K562 (cell line): Measurements from ENCODE around the gene FYB1. TPM values are rescaled to one million over a fixed set of nuclear protein-coding genes. Genes with fewer than 3 reads are reported as not detected.
A peak's percentile ranks its signal among the peaks of the same experiment; 100 is the strongest.

ENCODE experiments used
- ADNP ChIP-seq: fragments of 200-800 bp; sonication (Bioruptor generic); IDR thresholded peaks from 2 replicates; pipeline ENCODE4 v1.6.1; 2016; ENCODE audit warnings: missing genetic modification characterization, missing compliant biosample characterization
- ARID2 ChIP-seq: fragments of 450-650 bp; IDR thresholded peaks from 2 replicates; pipeline ENCODE4 v1.6.1; 2017; ENCODE audit warnings: antibody characterized with exemption, mild to moderate bottlenecking
- CBX2 ChIP-seq: fragments of 200-600 bp; sonication (generic); IDR thresholded peaks from one replicate; pipeline ENCODE4 v1.6.1; 2012; ENCODE audit warnings: mild to moderate bottlenecking, low read length, inconsistent platforms; ENCODE audit not compliant: insufficient read depth, poor library complexity, severe bottlenecking
- EGR1 ChIP-seq: fragments of 450-650 bp; conservative IDR thresholded peaks from 2 replicates; pipeline ENCODE4 v1.6.1; 2017; ENCODE audit warnings: mild to moderate bottlenecking
- ELK3 ChIP-seq: fragments of 450-650 bp; formaldehyde crosslinking; IDR thresholded peaks from 2 replicates; pipeline ENCODE4 v1.4.0; 2020; ENCODE audit warnings: mild to moderate bottlenecking
- ETV1 ChIP-seq: fragments of 450-650 bp; conservative IDR thresholded peaks from 2 replicates; pipeline ENCODE4 v1.6.1; 2016; ENCODE audit warnings: missing genetic modification characterization, control low read depth, low read depth, missing compliant biosample characterization
- HNRNPUL1 ChIP-seq: fragments of 200-400 bp; formaldehyde crosslinking; IDR thresholded peaks from 2 replicates; pipeline ENCODE4 v1.6.1; 2017; ENCODE audit warnings: low read length
- MAFG ChIP-seq: fragments of 450-650 bp; conservative IDR thresholded peaks from 2 replicates; pipeline ENCODE4 v1.6.1; 2016; ENCODE audit warnings: missing genetic modification characterization, missing compliant biosample characterization
- MCM2 ChIP-seq: fragments of 450-650 bp; IDR thresholded peaks from 2 replicates; pipeline ENCODE4 v1.6.1; 2017; ENCODE audit warnings: low read depth, mild to moderate bottlenecking
- MTA2 ChIP-seq: fragments of 450-650 bp; IDR thresholded peaks from 2 replicates; pipeline ENCODE4 v1.6.1; 2016; ENCODE audit warnings: low read depth
- MYNN ChIP-seq, 2 experiments: sonication (generic); formaldehyde crosslinking in 1 of 2; IDR thresholded peaks; 2 replicates each; pipeline versions ENCODE4 v1.5.0 to v1.6.1; 2016 to 2020; ENCODE audit warnings: antibody characterized with exemption in 1 of 2, missing genetic modification reagents in 1 of 2
- PHB ChIP-seq: fragments of 250-450 bp; sonication (Bioruptor Pico); IDR thresholded peaks from 2 replicates; pipeline ENCODE4 v1.5.0; 2021
- POLR2B ChIP-seq: fragments of 450-650 bp; IDR thresholded peaks from 2 replicates; pipeline ENCODE4 v1.6.1; 2018; ENCODE audit warnings: low read depth; ENCODE audit not compliant: partially characterized antibody
- PTRF ChIP-seq: fragments of 450-650 bp; IDR thresholded peaks from 2 replicates; pipeline ENCODE4 v1.6.1; 2016; ENCODE audit warnings: mild to moderate bottlenecking, missing genetic modification characterization, missing compliant biosample characterization
- RBM34 ChIP-seq: fragments of 200-400 bp; formaldehyde crosslinking; IDR thresholded peaks from 2 replicates; pipeline ENCODE4 v1.6.1; 2018; ENCODE audit warnings: low read length, borderline replicate concordance; ENCODE audit not compliant: insufficient read depth
- RCOR1 ChIP-seq, 2 experiments: IDR thresholded peaks; 2 replicates each; pipeline ENCODE4 v1.6.1; 2012; ENCODE audit warnings: low read depth in 2 of 2, low read length in 2 of 2, borderline replicate concordance in 1 of 2, improper control_type of control experiment in 1 of 2
- SAFB ChIP-seq: fragments of 200-400 bp; formaldehyde crosslinking; IDR thresholded peaks from 2 replicates; pipeline ENCODE4 v1.6.1; 2017; ENCODE audit warnings: low read depth, low read length, borderline replicate concordance
- TBP ChIP-seq: optimal IDR thresholded peaks from 2 replicates; pipeline ENCODE3; 2011; ENCODE audit warnings: low read depth, low read length, improper control_type of control experiment
- U2AF1 ChIP-seq: fragments of 200-400 bp; formaldehyde crosslinking; optimal IDR thresholded peaks from 2 replicates; pipeline ENCODE3; 2017; ENCODE audit warnings: mild to moderate bottlenecking, low read depth, low read length, moderate library complexity
- YBX1 ChIP-seq: fragments of 450-650 bp; IDR thresholded peaks from 2 replicates; pipeline ENCODE4 v1.7.1; 2016; ENCODE audit warnings: mild to moderate bottlenecking
- ZNF274 ChIP-seq: IDR thresholded peaks from 2 replicates; pipeline ENCODE4 v1.6.1; 2011; ENCODE audit warnings: low read depth, mild to moderate bottlenecking, low read length, moderate library complexity, borderline replicate concordance
- ZNF584 ChIP-seq: fragments of 200-800 bp; sonication (Bioruptor generic); IDR thresholded peaks from 2 replicates; pipeline ENCODE4 v1.6.1; 2016; ENCODE audit warnings: low read depth, mild to moderate bottlenecking, missing genetic modification characterization, missing compliant biosample characterization
- polyA plus RNA-seq, 8 experiments: library from polyadenylated mRNA; depleted of rRNA in 4 of 8; stranded (reverse) in 5 of 8; unstranded in 3 of 8; fragments of >200 nt; fragmentation: Nextera tagmentation in 2 of 8; fragmentation: Illumina TruSeq in 1 of 8; extraction: Ambion mirVana in 2 of 8; extraction: Trizol in 1 of 8; gene quantifications; 2 replicates each; pipeline versions ENCODE4 v1.2.1 to v1.2.3, GENCODE V29; 2011 to 2014; ENCODE audit warnings: inconsistent platforms in 1 of 8, missing spikeins in 1 of 8
- total RNA-seq, 7 experiments: library from RNA; depleted of rRNA in 6 of 7; stranded (reverse); fragments of >200 nt in 6 of 7; fragmentation: Illumina TruSeq in 2 of 7; extraction: Trizol in 2 of 7; gene quantifications; 2 replicates each; pipeline versions ENCODE4 v1.2.1 to v1.2.3, GENCODE V29; 2011 to 2021; ENCODE audit warnings: low replicate concordance in 1 of 7
- TF ChIP-seq, protein P1 (sequence below): fragments of 150-350 bp; conservative IDR thresholded peaks from 2 replicates; pipeline ENCODE4 v1.6.1; 2014; ENCODE audit warnings: low read length
- TF ChIP-seq, protein P2 (sequence below), 2 experiments: fragments of 150-350 bp in 1 of 2; IDR thresholded peaks; 2 replicates each; pipeline ENCODE4 v1.6.1; 2012 to 2016; ENCODE audit warnings: low read depth in 2 of 2, low read length in 2 of 2, mild to moderate bottlenecking in 1 of 2, moderate library complexity in 1 of 2

The FYB1 gene
- total and polyA plus RNA-seq, 9 of the 15 experiments (the other 6 are each of a cell fraction or from before 2014, with no cell fraction given): 4.7 to 31.5 (median 9.7) TPM

GRCh38 chr5:39158127-39158593, 61.2 kb downstream of the FYB1 start (continued):
- TF ChIP-seq MCM2: no peak
- TF ChIP-seq ETV1 (tag): peak; percentile 45; the same call in 1 of the 2 replicates
- no peak for TF ChIP-seq PHB (CRISPR knock-in tag)
- peak in 1 of 2 experiments; percentile 91; a peak in 2 of 4 replicates for TF ChIP-seq RCOR1 (IDR thresholded peaks at IDR 0.05; ENCODE audit: borderline replicate concordance in 1 of 2, low read depth in 2 of 2, low read length in 2 of 2)
- no peak for TF ChIP-seq U2AF1
- TF ChIP-seq ELK3 (CRISPR knock-in tag): no peak
- TF ChIP-seq, protein P1, sequence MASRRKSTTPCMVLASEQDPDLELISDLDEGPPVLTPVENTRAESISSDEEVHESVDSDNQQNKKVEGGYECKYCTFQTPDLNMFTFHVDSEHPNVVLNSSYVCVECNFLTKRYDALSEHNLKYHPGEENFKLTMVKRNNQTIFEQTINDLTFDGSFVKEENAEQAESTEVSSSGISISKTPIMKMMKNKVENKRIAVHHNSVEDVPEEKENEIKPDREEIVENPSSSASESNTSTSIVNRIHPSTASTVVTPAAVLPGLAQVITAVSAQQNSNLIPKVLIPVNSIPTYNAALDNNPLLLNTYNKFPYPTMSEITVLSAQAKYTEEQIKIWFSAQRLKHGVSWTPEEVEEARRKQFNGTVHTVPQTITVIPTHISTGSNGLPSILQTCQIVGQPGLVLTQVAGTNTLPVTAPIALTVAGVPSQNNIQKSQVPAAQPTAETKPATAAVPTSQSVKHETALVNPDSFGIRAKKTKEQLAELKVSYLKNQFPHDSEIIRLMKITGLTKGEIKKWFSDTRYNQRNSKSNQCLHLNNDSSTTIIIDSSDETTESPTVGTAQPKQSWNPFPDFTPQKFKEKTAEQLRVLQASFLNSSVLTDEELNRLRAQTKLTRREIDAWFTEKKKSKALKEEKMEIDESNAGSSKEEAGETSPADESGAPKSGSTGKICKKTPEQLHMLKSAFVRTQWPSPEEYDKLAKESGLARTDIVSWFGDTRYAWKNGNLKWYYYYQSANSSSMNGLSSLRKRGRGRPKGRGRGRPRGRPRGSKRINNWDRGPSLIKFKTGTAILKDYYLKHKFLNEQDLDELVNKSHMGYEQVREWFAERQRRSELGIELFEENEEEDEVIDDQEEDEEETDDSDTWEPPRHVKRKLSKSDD: no peak
- no peak for TF ChIP-seq MYNN (IDR thresholded peaks at IDR 0.05)
- no peak for TF ChIP-seq MYNN (CRISPR knock-in tag; IDR thresholded peaks at IDR 0.05)
- no peak for TF ChIP-seq ARID2
- TF ChIP-seq EGR1: no peak
- TF ChIP-seq YBX1: no peak
- TF ChIP-seq ZNF274: no peak
- TF ChIP-seq, protein P2, sequence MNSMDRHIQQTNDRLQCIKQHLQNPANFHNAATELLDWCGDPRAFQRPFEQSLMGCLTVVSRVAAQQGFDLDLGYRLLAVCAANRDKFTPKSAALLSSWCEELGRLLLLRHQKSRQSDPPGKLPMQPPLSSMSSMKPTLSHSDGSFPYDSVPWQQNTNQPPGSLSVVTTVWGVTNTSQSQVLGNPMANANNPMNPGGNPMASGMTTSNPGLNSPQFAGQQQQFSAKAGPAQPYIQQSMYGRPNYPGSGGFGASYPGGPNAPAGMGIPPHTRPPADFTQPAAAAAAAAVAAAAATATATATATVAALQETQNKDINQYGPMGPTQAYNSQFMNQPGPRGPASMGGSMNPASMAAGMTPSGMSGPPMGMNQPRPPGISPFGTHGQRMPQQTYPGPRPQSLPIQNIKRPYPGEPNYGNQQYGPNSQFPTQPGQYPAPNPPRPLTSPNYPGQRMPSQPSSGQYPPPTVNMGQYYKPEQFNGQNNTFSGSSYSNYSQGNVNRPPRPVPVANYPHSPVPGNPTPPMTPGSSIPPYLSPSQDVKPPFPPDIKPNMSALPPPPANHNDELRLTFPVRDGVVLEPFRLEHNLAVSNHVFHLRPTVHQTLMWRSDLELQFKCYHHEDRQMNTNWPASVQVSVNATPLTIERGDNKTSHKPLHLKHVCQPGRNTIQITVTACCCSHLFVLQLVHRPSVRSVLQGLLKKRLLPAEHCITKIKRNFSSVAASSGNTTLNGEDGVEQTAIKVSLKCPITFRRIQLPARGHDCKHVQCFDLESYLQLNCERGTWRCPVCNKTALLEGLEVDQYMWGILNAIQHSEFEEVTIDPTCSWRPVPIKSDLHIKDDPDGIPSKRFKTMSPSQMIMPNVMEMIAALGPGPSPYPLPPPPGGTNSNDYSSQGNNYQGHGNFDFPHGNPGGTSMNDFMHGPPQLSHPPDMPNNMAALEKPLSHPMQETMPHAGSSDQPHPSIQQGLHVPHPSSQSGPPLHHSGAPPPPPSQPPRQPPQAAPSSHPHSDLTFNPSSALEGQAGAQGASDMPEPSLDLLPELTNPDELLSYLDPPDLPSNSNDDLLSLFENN (IDR thresholded peaks at IDR 0.05; ENCODE audit: low read depth in 2 of 2, low read length in 2 of 2): no peak; a peak in 1 of 4 replicates
- no peak for TF ChIP-seq MAFG (tag)
- TF ChIP-seq ZNF584 (CRISPR knock-in tag): no peak
- no peak for TF ChIP-seq SAFB
- no peak for TF ChIP-seq HNRNPUL1
- no peak for TF ChIP-seq PTRF (tag)
- no peak; the same call in 1 of the 2 replicates for TF ChIP-seq ADNP (tag)
- TF ChIP-seq RBM34: no peak
- peak; percentile 54 for TF ChIP-seq TBP
- no peak for TF ChIP-seq MTA2
- no peak for TF ChIP-seq POLR2B
- TF ChIP-seq CBX2: no peak
